GM21526 (cell line): ENCODE measurements around the gene ANK3.

Experiments
- ATAC-seq: cut with Tn5 transposase; IDR thresholded peaks from one replicate; pipeline ENCODE4 v1.9.1; 2021; ENCODE audit warnings: moderate library complexity; ENCODE audit not compliant: unreplicated experiment, low FRiP score

ANK3 gene

GRCh38 chr10:60289800-60290199 lies 99.9 kb downstream of the ANK3 start:
- no peak for ATAC-seq

- no peak for ATAC-seq
Measured at GRCh38 chr10:60288256-60288655, 101.4 kb downstream of the ANK3 start.

- ATAC-seq: no peak
Measured at GRCh38 chr10:60286559-60286958, 103.1 kb downstream of the ANK3 start.

- ATAC-seq: no peak
Measured at GRCh38 chr10:60283397-60283796, 106.3 kb downstream of the ANK3 start.

GRCh38 chr10:60282771-60283353 lies 106.8 kb downstream of the ANK3 start:
- no peak for ATAC-seq

- ATAC-seq: no peak
Measured at GRCh38 chr10:60281792-60282353, 107.8 kb downstream of the ANK3 start.

- ATAC-seq: no peak
Measured at GRCh38 chr10:60281331-60281730, 108.3 kb downstream of the ANK3 start.

- no peak for ATAC-seq
Measured at GRCh38 chr10:60280475-60280874, 109.2 kb downstream of the ANK3 start.

- ATAC-seq: no peak
Measured at GRCh38 chr10:60277656-60278055, 112.0 kb downstream of the ANK3 start.

- no peak for ATAC-seq
Measured at GRCh38 chr10:60276232-60276631, 113.4 kb downstream of the ANK3 start.

GRCh38 chr10:60271319-60272040 lies 118.2 kb downstream of the ANK3 start:
- no peak for ATAC-seq

GRCh38 chr10:60270426-60270825 lies 119.2 kb downstream of the ANK3 start:
- no peak for ATAC-seq

- ATAC-seq: no peak
Measured at GRCh38 chr10:60267802-60268201, 121.9 kb downstream of the ANK3 start.

- ATAC-seq: no peak
Measured at GRCh38 chr10:60266513-60266912, 123.2 kb downstream of the ANK3 start.

GRCh38 chr10:60262647-60263126 lies 127.0 kb downstream of the ANK3 start:
- ATAC-seq: no peak

GRCh38 chr10:60260321-60260720 lies 129.4 kb downstream of the ANK3 start:
- no peak for ATAC-seq

GRCh38 chr10:60258429-60258797 lies 131.3 kb downstream of the ANK3 start:
- ATAC-seq: no peak

- no peak for ATAC-seq
Measured at GRCh38 chr10:60257767-60258428, 131.8 kb downstream of the ANK3 start.

GRCh38 chr10:60254776-60255175 lies 134.9 kb downstream of the ANK3 start:
- no peak for ATAC-seq

GRCh38 chr10:60253484-60253883 lies 136.2 kb downstream of the ANK3 start:
- ATAC-seq: no peak

- no peak for ATAC-seq
Measured at GRCh38 chr10:60252688-60253087, 137.0 kb downstream of the ANK3 start.
